ENCODE results near the gene XXYLT1.

Gene XXYLT1

GRCh38 chr3:195212749-195213375 lies 58.1 kb downstream of the XXYLT1 start:
- CTCF ChIA-PET, result no interaction called here
- Histone ChIP-seq H3K27ac (ENCODE audit: extremely low read depth, low read depth, low read length) (no peak overlapping the region), H3K36me3 (ENCODE audit: control insufficient read depth in 2 of 2, insufficient read depth in 1 of 2, low read length in 2 of 2) (no peaks in the 10 kb centered on the region), H3K4me1 (ENCODE audit: control insufficient read depth, insufficient read depth, low read length) (no peaks in the 10 kb centered on the region), H3K4me3 (ENCODE audit: low read depth, low read length) (no peak overlapping the region), H3K9me3 (ENCODE audit: control insufficient read depth, insufficient read depth, low read depth, low read length) (no peaks in the 10 kb centered on the region)
- TF ChIP-seq ZNF488 (tag by site-specific recombination; IDR thresholded peaks at IDR 0.05) (no peak), MZF1 (tag by site-specific recombination; IDR thresholded peaks at IDR 0.05; ENCODE audit: borderline replicate concordance) (no peak), ZNF600 (tag by site-specific recombination; IDR thresholded peaks at IDR 0.05) (no peak), ZNF654 (tag by site-specific recombination; IDR thresholded peaks at IDR 0.05; ENCODE audit: low read depth) (no peak), ZNF133 (tag by site-specific recombination; IDR thresholded peaks at IDR 0.05) (no peak), OVOL3 (tag by site-specific recombination; IDR thresholded peaks at IDR 0.05) (no peak), ZBTB48 (tag by site-specific recombination; IDR thresholded peaks at IDR 0.05) (no peak), IKZF3 (tag by site-specific recombination; IDR thresholded peaks at IDR 0.05) (no peak), SCRT2 (tag by site-specific recombination; IDR thresholded peaks at IDR 0.05) (no peak), BCL11A (tag by site-specific recombination; IDR thresholded peaks at IDR 0.05; ENCODE audit: low read depth) (no peak), ZNF266 (tag by site-specific recombination; IDR thresholded peaks at IDR 0.05; ENCODE audit: low read depth) (no peak), MYNN (tag by site-specific recombination; IDR thresholded peaks at IDR 0.05; ENCODE audit: borderline replicate concordance) (no peak)
- TF ChIP-seq, protein P1, sequence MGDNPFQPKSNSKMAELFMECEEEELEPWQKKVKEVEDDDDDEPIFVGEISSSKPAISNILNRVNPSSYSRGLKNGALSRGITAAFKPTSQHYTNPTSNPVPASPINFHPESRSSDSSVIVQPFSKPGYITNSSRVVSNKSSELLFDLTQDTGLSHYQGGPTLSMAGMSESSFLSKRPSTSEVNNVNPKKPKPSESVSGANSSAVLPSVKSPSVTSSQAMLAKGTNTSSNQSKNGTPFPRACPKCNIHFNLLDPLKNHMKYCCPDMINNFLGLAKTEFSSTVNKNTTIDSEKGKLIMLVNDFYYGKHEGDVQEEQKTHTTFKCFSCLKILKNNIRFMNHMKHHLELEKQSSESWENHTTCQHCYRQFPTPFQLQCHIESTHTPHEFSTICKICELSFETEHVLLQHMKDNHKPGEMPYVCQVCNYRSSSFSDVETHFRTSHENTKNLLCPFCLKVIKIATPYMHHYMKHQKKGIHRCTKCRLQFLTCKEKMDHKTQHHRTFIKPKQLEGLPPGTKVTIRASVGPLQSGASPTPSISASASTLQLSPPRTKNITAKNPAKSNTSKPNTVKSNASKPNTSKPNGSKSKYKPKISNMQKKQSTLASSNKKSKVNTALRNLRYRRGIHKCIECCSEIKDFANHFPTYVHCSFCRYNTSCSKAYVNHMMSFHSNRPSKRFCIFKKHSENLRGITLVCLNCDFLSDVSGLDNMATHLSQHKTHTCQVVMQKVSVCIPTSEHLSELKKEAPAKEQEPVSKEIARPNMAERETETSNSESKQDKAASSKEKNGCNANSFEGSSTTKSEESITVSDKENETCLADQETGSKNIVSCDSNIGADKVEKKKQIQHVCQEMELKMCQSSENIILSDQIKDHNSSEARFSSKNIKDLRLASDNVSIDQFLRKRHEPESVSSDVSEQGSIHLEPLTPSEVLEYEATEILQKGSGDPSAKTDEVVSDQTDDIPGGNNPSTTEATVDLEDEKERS (tag by site-specific recombination; IDR thresholded peaks at IDR 0.05), result no peak
- POLR2A ChIA-PET, result interaction anchor here (0.7 kb wide), 1 partner anchor 191 kb away, joined by 3 read pairs; no protein-coding TSS in a partner anchor

DNA sequence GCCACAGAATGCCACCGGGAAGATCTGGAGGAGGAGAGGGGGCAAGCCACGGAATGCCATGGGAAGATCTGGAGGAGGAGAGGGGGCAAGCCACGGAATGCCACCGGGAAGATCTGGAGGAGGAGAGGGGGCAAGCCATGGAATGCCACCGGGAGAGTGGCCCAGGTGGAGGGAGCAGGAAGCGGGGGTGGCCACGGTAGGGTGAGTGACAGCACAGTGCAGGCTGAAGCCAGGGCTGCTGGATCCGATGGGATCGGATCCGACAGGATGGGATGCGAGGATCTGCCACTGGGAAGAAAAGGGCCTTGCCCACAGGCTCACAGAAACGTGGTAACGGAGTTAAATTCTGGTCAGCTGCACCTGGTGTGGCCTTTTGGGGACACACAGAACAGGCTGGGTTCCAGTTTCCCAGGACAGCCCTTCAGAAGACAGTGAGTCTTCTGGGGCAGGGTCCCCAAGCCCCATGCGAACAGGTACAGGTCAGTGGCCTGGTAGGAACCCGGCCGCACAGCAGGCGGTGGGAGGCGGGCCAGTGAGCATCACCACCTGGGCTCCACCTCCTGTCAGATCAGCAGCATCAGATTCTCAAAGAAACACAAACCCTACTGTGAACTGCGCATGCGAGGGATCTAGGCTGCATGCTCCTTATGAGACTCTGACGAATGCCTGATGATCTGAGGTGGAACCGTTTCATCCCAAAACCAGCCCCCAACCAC lies 58.8 kb downstream of the XXYLT1 start:
- Histone ChIP-seq H3K27ac (ENCODE audit: extremely low read depth, low read depth, low read length) (no peak overlapping the region), H3K4me3 (ENCODE audit: low read depth, low read length) (no peak overlapping the region), H3K4me1 (ENCODE audit: control insufficient read depth, insufficient read depth, low read length) (no peaks in the 10 kb centered on the region), H3K36me3 (ENCODE audit: control insufficient read depth in 2 of 2, insufficient read depth in 1 of 2, low read length in 2 of 2) (no peaks in the 10 kb centered on the region), H3K9me3 (ENCODE audit: control insufficient read depth, insufficient read depth, low read depth, low read length) (no peaks in the 10 kb centered on the region)
- ChIA-PET POLR2A (no interaction called here), CTCF (interaction anchor here (0.6 kb wide), 1 partner anchor 646 kb away, joined by 3 read pairs; no protein-coding TSS in a partner anchor)
- TF ChIP-seq ZNF658 (tag by site-specific recombination; IDR thresholded peaks at IDR 0.05), result no peak
- TF ChIP-seq ATF2 (tag by site-specific recombination; IDR thresholded peaks at IDR 0.05; ENCODE audit: low read depth), result no peak
- no peak for TF ChIP-seq HOXD13 (CRISPR knock-in tag; IDR thresholded peaks at IDR 0.05; ENCODE audit: borderline replicate concordance)
- TF ChIP-seq ZNF777 (tag by site-specific recombination; IDR thresholded peaks at IDR 0.05; ENCODE audit: borderline replicate concordance), result no peak
- no peak for TF ChIP-seq ZNF843 (tag by site-specific recombination; IDR thresholded peaks at IDR 0.05)

Measured in HEK293 (cell line).